ENCODE results near the gene OR6C75.

- no peak for TF ChIP-seq CTCF (IDR thresholded peaks at IDR 0.05)
- no peak for TF ChIP-seq ZFX (IDR thresholded peaks at IDR 0.05; ENCODE audit: borderline replicate concordance)
Measured at GRCh38 chr12:55314043-55314442, 48.7 kb upstream of the OR6C75 start, which contains the start of gene OR6C1.
